K562 (cell line): ENCODE data around the gene AHSG. TPM values are rescaled to one million over a fixed set of nuclear protein-coding genes. Genes with fewer than 3 reads are reported as not detected.

ENCODE experiments used
- EP300 ChIP-seq: IDR thresholded peaks from 2 replicates; pipeline ENCODE4 v1.6.1; 2012; ENCODE audit warnings: low read length, improper control_type of control experiment
- ERF ChIP-seq: fragments of 450-650 bp; formaldehyde crosslinking; IDR thresholded peaks from 2 replicates; pipeline ENCODE4 v1.4.0; 2020; ENCODE audit warnings: mild to moderate bottlenecking, mixed read lengths
- HLTF ChIP-seq: fragments of 450-650 bp; IDR thresholded peaks from 2 replicates; pipeline ENCODE4 v1.6.1; 2016
- MTA3 ChIP-seq: fragments of 450-650 bp; formaldehyde crosslinking; IDR thresholded peaks from 2 replicates; pipeline ENCODE4 v1.6.1; 2017; ENCODE audit warnings: mild to moderate bottlenecking, borderline replicate concordance
- RBBP5 ChIP-seq: fragments of 200-600 bp; sonication (generic); IDR thresholded peaks from 2 replicates; pipeline ENCODE4 v1.6.1; 2012; ENCODE audit warnings: borderline replicate concordance, mild to moderate bottlenecking, low read length, control low read depth, inconsistent platforms; ENCODE audit not compliant: insufficient read depth, poor library complexity, severe bottlenecking
- TRIM24 ChIP-seq, 2 experiments: fragments of 450-650 bp; IDR thresholded peaks; 2 replicates each; pipeline ENCODE4 v1.6.1; 2016
- polyA plus RNA-seq, 8 experiments: library from polyadenylated mRNA; depleted of rRNA in 4 of 8; stranded (reverse) in 5 of 8; unstranded in 3 of 8; fragments of >200 nt; fragmentation: Nextera tagmentation in 2 of 8; fragmentation: Illumina TruSeq in 1 of 8; extraction: Ambion mirVana in 2 of 8; extraction: Trizol in 1 of 8; gene quantifications; 2 replicates each; pipeline versions ENCODE4 v1.2.1 to v1.2.3, GENCODE V29; 2011 to 2014; ENCODE audit warnings: inconsistent platforms in 1 of 8, missing spikeins in 1 of 8
- total RNA-seq, 7 experiments: library from RNA; depleted of rRNA in 6 of 7; stranded (reverse); fragments of >200 nt in 6 of 7; fragmentation: Illumina TruSeq in 2 of 7; extraction: Trizol in 2 of 7; gene quantifications; 2 replicates each; pipeline versions ENCODE4 v1.2.1 to v1.2.3, GENCODE V29; 2011 to 2021; ENCODE audit warnings: low replicate concordance in 1 of 7
- TF ChIP-seq, protein P1 (sequence below): fragments of 200-600 bp; sonication (generic); IDR thresholded peaks from one replicate; pipeline ENCODE4 v1.6.1; 2012; ENCODE audit warnings: mild to moderate bottlenecking, low read depth, low read length, inconsistent platforms
- TF ChIP-seq, protein P2 (sequence below): fragments of 450-650 bp; IDR thresholded peaks from 2 replicates; pipeline ENCODE4 v1.6.1; 2016
- TF ChIP-seq, protein P3 (sequence below): fragments of 450-650 bp; IDR thresholded peaks from 2 replicates; pipeline ENCODE4 v1.7.0; 2016; ENCODE audit warnings: borderline replicate concordance
- TF ChIP-seq, protein P4 (sequence below): sonication (generic); formaldehyde crosslinking; IDR thresholded peaks from 2 replicates; pipeline ENCODE4 v1.8.0; 2023; ENCODE audit warnings: mild to moderate bottlenecking, missing genetic modification reagents

The AHSG gene
- total and polyA plus RNA-seq, 9 of the 15 experiments (the other 6 are each of a cell fraction or from before 2014, with no cell fraction given): 0.69 TPM; not detected in 8

DNA sequence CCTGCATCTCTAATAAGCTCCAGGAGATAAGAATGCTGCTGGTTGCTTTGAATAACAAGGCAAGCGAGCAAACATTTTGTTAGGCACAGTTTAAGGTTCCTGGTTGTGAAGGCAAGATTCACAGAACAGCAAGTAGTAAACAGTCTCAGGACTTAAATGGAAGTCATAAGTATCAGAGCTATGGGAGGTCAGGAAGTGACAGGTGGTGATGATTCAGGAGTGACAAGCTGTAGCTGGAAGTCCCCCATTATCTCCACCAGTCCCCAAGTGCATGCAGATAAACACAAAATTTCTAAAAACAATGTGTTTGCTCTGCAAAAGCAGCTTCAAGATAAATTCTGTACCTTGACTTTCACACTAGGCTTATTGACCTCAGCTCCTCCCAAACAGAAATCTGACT is 30.6 kb downstream of the AHSG start (continued):
- TF ChIP-seq, protein P1, sequence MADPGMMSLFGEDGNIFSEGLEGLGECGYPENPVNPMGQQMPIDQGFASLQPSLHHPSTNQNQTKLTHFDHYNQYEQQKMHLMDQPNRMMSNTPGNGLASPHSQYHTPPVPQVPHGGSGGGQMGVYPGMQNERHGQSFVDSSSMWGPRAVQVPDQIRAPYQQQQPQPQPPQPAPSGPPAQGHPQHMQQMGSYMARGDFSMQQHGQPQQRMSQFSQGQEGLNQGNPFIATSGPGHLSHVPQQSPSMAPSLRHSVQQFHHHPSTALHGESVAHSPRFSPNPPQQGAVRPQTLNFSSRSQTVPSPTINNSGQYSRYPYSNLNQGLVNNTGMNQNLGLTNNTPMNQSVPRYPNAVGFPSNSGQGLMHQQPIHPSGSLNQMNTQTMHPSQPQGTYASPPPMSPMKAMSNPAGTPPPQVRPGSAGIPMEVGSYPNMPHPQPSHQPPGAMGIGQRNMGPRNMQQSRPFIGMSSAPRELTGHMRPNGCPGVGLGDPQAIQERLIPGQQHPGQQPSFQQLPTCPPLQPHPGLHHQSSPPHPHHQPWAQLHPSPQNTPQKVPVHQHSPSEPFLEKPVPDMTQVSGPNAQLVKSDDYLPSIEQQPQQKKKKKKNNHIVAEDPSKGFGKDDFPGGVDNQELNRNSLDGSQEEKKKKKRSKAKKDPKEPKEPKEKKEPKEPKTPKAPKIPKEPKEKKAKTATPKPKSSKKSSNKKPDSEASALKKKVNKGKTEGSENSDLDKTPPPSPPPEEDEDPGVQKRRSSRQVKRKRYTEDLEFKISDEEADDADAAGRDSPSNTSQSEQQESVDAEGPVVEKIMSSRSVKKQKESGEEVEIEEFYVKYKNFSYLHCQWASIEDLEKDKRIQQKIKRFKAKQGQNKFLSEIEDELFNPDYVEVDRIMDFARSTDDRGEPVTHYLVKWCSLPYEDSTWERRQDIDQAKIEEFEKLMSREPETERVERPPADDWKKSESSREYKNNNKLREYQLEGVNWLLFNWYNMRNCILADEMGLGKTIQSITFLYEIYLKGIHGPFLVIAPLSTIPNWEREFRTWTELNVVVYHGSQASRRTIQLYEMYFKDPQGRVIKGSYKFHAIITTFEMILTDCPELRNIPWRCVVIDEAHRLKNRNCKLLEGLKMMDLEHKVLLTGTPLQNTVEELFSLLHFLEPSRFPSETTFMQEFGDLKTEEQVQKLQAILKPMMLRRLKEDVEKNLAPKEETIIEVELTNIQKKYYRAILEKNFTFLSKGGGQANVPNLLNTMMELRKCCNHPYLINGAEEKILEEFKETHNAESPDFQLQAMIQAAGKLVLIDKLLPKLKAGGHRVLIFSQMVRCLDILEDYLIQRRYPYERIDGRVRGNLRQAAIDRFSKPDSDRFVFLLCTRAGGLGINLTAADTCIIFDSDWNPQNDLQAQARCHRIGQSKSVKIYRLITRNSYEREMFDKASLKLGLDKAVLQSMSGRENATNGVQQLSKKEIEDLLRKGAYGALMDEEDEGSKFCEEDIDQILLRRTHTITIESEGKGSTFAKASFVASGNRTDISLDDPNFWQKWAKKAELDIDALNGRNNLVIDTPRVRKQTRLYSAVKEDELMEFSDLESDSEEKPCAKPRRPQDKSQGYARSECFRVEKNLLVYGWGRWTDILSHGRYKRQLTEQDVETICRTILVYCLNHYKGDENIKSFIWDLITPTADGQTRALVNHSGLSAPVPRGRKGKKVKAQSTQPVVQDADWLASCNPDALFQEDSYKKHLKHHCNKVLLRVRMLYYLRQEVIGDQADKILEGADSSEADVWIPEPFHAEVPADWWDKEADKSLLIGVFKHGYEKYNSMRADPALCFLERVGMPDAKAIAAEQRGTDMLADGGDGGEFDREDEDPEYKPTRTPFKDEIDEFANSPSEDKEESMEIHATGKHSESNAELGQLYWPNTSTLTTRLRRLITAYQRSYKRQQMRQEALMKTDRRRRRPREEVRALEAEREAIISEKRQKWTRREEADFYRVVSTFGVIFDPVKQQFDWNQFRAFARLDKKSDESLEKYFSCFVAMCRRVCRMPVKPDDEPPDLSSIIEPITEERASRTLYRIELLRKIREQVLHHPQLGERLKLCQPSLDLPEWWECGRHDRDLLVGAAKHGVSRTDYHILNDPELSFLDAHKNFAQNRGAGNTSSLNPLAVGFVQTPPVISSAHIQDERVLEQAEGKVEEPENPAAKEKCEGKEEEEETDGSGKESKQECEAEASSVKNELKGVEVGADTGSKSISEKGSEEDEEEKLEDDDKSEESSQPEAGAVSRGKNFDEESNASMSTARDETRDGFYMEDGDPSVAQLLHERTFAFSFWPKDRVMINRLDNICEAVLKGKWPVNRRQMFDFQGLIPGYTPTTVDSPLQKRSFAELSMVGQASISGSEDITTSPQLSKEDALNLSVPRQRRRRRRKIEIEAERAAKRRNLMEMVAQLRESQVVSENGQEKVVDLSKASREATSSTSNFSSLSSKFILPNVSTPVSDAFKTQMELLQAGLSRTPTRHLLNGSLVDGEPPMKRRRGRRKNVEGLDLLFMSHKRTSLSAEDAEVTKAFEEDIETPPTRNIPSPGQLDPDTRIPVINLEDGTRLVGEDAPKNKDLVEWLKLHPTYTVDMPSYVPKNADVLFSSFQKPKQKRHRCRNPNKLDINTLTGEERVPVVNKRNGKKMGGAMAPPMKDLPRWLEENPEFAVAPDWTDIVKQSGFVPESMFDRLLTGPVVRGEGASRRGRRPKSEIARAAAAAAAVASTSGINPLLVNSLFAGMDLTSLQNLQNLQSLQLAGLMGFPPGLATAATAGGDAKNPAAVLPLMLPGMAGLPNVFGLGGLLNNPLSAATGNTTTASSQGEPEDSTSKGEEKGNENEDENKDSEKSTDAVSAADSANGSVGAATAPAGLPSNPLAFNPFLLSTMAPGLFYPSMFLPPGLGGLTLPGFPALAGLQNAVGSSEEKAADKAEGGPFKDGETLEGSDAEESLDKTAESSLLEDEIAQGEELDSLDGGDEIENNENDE: no peak
- no peak for TF ChIP-seq HLTF
- peak; percentile 37 for TF ChIP-seq RBBP5
- TF ChIP-seq, protein P2, sequence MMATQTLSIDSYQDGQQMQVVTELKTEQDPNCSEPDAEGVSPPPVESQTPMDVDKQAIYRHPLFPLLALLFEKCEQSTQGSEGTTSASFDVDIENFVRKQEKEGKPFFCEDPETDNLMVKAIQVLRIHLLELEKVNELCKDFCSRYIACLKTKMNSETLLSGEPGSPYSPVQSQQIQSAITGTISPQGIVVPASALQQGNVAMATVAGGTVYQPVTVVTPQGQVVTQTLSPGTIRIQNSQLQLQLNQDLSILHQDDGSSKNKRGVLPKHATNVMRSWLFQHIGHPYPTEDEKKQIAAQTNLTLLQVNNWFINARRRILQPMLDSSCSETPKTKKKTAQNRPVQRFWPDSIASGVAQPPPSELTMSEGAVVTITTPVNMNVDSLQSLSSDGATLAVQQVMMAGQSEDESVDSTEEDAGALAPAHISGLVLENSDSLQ: peak; percentile 62
- peak; percentile 29; the same call in 1 of the 2 replicates for TF ChIP-seq EP300
- TF ChIP-seq MTA3: no peak
- TF ChIP-seq ERF (CRISPR knock-in tag): no peak
- TF ChIP-seq TRIM24 (IDR thresholded peaks at IDR 0.05): 0 out of 4 replicates have a peak, but pooled peaks of 1 of the 2 experiments have one; percentile 33
- TF ChIP-seq, protein P3, sequence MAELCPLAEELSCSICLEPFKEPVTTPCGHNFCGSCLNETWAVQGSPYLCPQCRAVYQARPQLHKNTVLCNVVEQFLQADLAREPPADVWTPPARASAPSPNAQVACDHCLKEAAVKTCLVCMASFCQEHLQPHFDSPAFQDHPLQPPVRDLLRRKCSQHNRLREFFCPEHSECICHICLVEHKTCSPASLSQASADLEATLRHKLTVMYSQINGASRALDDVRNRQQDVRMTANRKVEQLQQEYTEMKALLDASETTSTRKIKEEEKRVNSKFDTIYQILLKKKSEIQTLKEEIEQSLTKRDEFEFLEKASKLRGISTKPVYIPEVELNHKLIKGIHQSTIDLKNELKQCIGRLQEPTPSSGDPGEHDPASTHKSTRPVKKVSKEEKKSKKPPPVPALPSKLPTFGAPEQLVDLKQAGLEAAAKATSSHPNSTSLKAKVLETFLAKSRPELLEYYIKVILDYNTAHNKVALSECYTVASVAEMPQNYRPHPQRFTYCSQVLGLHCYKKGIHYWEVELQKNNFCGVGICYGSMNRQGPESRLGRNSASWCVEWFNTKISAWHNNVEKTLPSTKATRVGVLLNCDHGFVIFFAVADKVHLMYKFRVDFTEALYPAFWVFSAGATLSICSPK: no peak
- TF ChIP-seq, protein P4, sequence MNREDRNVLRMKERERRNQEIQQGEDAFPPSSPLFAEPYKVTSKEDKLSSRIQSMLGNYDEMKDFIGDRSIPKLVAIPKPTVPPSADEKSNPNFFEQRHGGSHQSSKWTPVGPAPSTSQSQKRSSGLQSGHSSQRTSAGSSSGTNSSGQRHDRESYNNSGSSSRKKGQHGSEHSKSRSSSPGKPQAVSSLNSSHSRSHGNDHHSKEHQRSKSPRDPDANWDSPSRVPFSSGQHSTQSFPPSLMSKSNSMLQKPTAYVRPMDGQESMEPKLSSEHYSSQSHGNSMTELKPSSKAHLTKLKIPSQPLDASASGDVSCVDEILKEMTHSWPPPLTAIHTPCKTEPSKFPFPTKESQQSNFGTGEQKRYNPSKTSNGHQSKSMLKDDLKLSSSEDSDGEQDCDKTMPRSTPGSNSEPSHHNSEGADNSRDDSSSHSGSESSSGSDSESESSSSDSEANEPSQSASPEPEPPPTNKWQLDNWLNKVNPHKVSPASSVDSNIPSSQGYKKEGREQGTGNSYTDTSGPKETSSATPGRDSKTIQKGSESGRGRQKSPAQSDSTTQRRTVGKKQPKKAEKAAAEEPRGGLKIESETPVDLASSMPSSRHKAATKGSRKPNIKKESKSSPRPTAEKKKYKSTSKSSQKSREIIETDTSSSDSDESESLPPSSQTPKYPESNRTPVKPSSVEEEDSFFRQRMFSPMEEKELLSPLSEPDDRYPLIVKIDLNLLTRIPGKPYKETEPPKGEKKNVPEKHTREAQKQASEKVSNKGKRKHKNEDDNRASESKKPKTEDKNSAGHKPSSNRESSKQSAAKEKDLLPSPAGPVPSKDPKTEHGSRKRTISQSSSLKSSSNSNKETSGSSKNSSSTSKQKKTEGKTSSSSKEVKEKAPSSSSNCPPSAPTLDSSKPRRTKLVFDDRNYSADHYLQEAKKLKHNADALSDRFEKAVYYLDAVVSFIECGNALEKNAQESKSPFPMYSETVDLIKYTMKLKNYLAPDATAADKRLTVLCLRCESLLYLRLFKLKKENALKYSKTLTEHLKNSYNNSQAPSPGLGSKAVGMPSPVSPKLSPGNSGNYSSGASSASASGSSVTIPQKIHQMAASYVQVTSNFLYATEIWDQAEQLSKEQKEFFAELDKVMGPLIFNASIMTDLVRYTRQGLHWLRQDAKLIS (CRISPR knock-in tag): no peak
